22Rv1 (cell line): ENCODE measurements around the gene COL28A1.

Experiments used
- ZFX ChIP-seq: fragments of 450-650 bp; IDR thresholded peaks from 2 replicates; pipeline ENCODE4 v1.6.1; 2017; ENCODE audit warnings: antibody characterized with exemption, borderline replicate concordance
- TF ChIP-seq, protein P1 (sequence below): fragments of 450-650 bp; IDR thresholded peaks from 2 replicates; pipeline ENCODE4 v1.5.1; 2017; ENCODE audit warnings: mild to moderate bottlenecking

DNA sequence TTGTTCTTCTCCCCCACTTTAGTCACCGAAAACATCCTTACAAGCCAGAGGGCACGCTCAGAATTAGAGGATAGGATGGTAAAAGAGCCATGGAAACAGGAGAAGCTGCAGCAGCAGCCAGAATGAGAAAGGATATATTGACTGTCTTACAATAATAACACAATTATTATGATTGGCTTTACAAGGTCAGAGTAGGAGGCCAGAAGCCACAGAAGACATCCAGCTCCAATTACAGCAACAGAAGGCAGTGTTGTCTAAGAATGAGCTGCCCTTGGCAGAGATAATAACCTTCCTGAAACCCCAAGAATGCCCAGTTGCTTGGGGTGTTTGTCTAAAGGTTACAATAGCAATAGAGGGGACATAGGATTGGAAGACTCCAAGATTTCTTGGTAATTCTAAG lies 184.5 kb downstream of the COL28A1 start:
- TF ChIP-seq, protein P1, sequence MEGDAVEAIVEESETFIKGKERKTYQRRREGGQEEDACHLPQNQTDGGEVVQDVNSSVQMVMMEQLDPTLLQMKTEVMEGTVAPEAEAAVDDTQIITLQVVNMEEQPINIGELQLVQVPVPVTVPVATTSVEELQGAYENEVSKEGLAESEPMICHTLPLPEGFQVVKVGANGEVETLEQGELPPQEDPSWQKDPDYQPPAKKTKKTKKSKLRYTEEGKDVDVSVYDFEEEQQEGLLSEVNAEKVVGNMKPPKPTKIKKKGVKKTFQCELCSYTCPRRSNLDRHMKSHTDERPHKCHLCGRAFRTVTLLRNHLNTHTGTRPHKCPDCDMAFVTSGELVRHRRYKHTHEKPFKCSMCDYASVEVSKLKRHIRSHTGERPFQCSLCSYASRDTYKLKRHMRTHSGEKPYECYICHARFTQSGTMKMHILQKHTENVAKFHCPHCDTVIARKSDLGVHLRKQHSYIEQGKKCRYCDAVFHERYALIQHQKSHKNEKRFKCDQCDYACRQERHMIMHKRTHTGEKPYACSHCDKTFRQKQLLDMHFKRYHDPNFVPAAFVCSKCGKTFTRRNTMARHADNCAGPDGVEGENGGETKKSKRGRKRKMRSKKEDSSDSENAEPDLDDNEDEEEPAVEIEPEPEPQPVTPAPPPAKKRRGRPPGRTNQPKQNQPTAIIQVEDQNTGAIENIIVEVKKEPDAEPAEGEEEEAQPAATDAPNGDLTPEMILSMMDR = no peak
- TF ChIP-seq ZFX = no peak
